Measurements from ENCODE around the gene OR7G2. TPM values are rescaled to one million over a fixed set of nuclear protein-coding genes. Genes with fewer than 3 reads are reported as not detected.

Gene OR7G2
- total RNA-seq, 2 experiments from 2014 or later = not detected

Other genes with a start within 250 kb of the OR7G2 start
- under 1 TPM in 1 of 2 experiments, not detected in 1; under 0.01 TPM for gene MUC16, start 97.1 kb downstream of the OR7G2 start, total RNA-seq
- not detected for gene OR1M1, start 20.4 kb downstream of the OR7G2 start, total RNA-seq
- gene OR7G1, start 8.3 kb upstream of the OR7G2 start, total RNA-seq = not detected
- not detected for gene OR7G3, start 19.5 kb upstream of the OR7G2 start, total RNA-seq
- 100 to 1,000 TPM; 110 TPM for gene ZNF317, start 32.9 kb upstream of the OR7G2 start, total RNA-seq
- not detected for gene OR7D2, start 71.5 kb upstream of the OR7G2 start, total RNA-seq
- gene OR7D4, start 112.1 kb upstream of the OR7G2 start, total RNA-seq = not detected
- gene OR7E24, start 143.5 kb upstream of the OR7G2 start, total RNA-seq = not detected
- gene ZNF699, start 202.4 kb upstream of the OR7G2 start, total RNA-seq = 10 to 100 TPM; 13.4 to 14.2 TPM
- 1 to 10 TPM; 4.7 to 6.5 TPM for gene ZNF559, start 216.7 kb upstream of the OR7G2 start, total RNA-seq